ENCODE measurements around the gene TRIP10.

The TRIP10 gene

DNA sequence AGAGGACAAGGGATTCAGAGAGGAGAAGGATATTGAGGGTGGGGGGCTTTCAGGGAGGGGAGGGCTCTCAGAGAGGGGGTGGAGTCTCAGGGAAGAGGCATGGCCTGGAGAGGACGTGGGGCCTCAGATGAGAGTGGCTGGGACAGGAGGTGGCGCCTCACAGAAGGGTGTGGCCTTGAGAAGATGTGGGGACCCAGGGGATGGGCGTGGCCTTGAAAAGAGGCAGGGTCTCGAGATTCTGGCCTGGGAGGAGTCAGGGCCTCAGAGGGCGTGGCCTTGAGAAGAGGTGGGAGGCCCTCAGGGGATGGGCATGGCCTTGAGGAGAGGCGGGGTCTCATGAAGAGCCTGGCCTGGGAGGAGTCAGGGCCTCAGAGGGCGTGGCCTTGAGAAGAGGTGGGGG lies 45.8 kb upstream of the TRIP10 start:
- Histone ChIP-seq H3K4me1 (no peaks in the 10 kb centered on the region), H3K4me3 (no peak overlapping the region), H3K27me3 (peaks cover 0 to 17% of the 10 kb centered on the region in 2 donors), H3K36me3 (peaks cover 0 to 6% (median 0%) of the 10 kb centered on the region in 3 donors), H3K9me3 (no peaks in the 10 kb centered on the region), H3K27ac (no peak overlapping the region)
- DNase-seq, result no peak
- intact Hi-C loops (cut with DNase I; ENCODE audit: low total_unique reads), result no loop called here
- TF ChIP-seq CTCF (IDR thresholded peaks at IDR 0.05), result no peak

GRCh38 chr19:6694147-6694815 lies 45.2 kb upstream of the TRIP10 start:
- Histone ChIP-seq H3K9me3 (no peaks in the 10 kb centered on the region), H3K4me1 (no peaks in the 10 kb centered on the region), H3K4me3 (no peak overlapping the region), H3K27ac (no peak overlapping the region), H3K27me3 (peaks cover 0 to 17% of the 10 kb centered on the region in 2 donors), H3K36me3 (peaks cover 0 to 6% (median 0%) of the 10 kb centered on the region in 3 donors)
- intact Hi-C loops (cut with DNase I; ENCODE audit: low total_unique reads), result no loop called here
- DNase-seq, result no peak
- TF ChIP-seq CTCF (IDR thresholded peaks at IDR 0.05), result no peak

- H3K27ac ChIP-seq, result no peak overlapping the region
- intact Hi-C loops (cut with DNase I; ENCODE audit: low total_unique reads), result no loop called here
- peaks cover 0 to 14% of the 10 kb centered on the region in 2 donors for H3K27me3 ChIP-seq
- TF ChIP-seq CTCF (IDR thresholded peaks at IDR 0.05), result no peak
- H3K4me1 ChIP-seq, result no peaks in the 10 kb centered on the region
- no peak for DNase-seq
- no peak overlapping the region for H3K4me3 ChIP-seq
- H3K9me3 ChIP-seq, result no peaks in the 10 kb centered on the region
- peaks cover 0 to 6% (median 0%) of the 10 kb centered on the region in 3 donors for H3K36me3 ChIP-seq
These were observed 43.1 kb upstream of the TRIP10 start for GRCh38 chr19:6696239-6696820.

- H3K27me3 ChIP-seq, result peaks cover 0 to 10% of the 10 kb centered on the region in 2 donors
- H3K9me3 ChIP-seq, result no peaks in the 10 kb centered on the region
- no peak for DNase-seq
- no peak for TF ChIP-seq CTCF (IDR thresholded peaks at IDR 0.05)
- H3K27ac ChIP-seq, result no peak overlapping the region
- H3K4me1 ChIP-seq, result no peaks in the 10 kb centered on the region
- no peak overlapping the region for H3K4me3 ChIP-seq
- H3K36me3 ChIP-seq, result peaks cover 0 to 6% (median 0%) of the 10 kb centered on the region in 3 donors
- intact Hi-C loops (cut with DNase I; ENCODE audit: low total_unique reads), result no loop called here
These were observed 42.2 kb upstream of the TRIP10 start for GRCh38 chr19:6697291-6697690.

- H3K36me3 ChIP-seq, result no peaks in the 10 kb centered on the region
- H3K27me3 ChIP-seq, result peaks cover 0 to 6% of the 10 kb centered on the region in 2 donors
- no peak overlapping the region for H3K27ac ChIP-seq
- intact Hi-C loops (cut with DNase I; ENCODE audit: low total_unique reads), result no loop called here
- no peak for DNase-seq
- H3K9me3 ChIP-seq, result no peaks in the 10 kb centered on the region
- no peaks in the 10 kb centered on the region for H3K4me1 ChIP-seq
- H3K4me3 ChIP-seq, result no peak overlapping the region
- TF ChIP-seq CTCF (IDR thresholded peaks at IDR 0.05), result no peak
These were observed 39.5 kb upstream of the TRIP10 start for GRCh38 chr19:6699935-6700334.

Measured in tibial artery (tissue), 4 donors.